Mesenchymal stem cell (in vitro differentiated cells and primary cell): ENCODE data around the gene ARHGAP32.

Source experiments
- DNase-seq: peaks from one replicate; pipeline ENCODE4 v3.0.0-alpha.2; 2013
- H2AFZ ChIP-seq: one replicate; pipeline ENCODE4 v1.6.1; 2013; ENCODE audit warnings: low read depth, mild to moderate bottlenecking, control low read depth, inconsistent platforms, low read length, moderate library complexity
- H2AK5ac ChIP-seq: 2 replicates; pipeline ENCODE4 v1.6.1; 2013; ENCODE audit warnings: low read length, moderate library complexity, mild to moderate bottlenecking, inconsistent platforms; ENCODE audit not compliant: severe bottlenecking
- H2BK120ac ChIP-seq: one replicate; pipeline ENCODE4 v1.6.1; 2013; ENCODE audit warnings: low read depth, mild to moderate bottlenecking, inconsistent platforms, low read length, moderate library complexity
- H2BK12ac ChIP-seq, 2 experiments: one replicate each; pipeline ENCODE4 v1.6.1; 2013; ENCODE audit warnings: inconsistent platforms in 2 of 2, low read length in 2 of 2, mild to moderate bottlenecking in 2 of 2, moderate library complexity in 2 of 2, control low read depth in 1 of 2
- H2BK15ac ChIP-seq: one replicate; pipeline ENCODE4 v1.6.1; 2013; ENCODE audit warnings: mild to moderate bottlenecking, low read depth, inconsistent platforms; ENCODE audit not compliant: poor library complexity, severe bottlenecking
- H2BK5ac ChIP-seq: 2 replicates; pipeline ENCODE4 v1.6.1; 2013; ENCODE audit warnings: low read depth, mild to moderate bottlenecking, low read length, control low read depth, inconsistent platforms; ENCODE audit not compliant: poor library complexity, severe bottlenecking
- H3K14ac ChIP-seq, 2 experiments: one replicate each; pipeline ENCODE4 v1.6.1; 2013; ENCODE audit warnings: inconsistent platforms in 2 of 2, low read length in 2 of 2, control low read depth in 1 of 2, mild to moderate bottlenecking in 1 of 2, moderate library complexity in 1 of 2
- H3K18ac ChIP-seq, 2 experiments: one replicate each; pipeline ENCODE4 v1.6.1; 2013; ENCODE audit warnings: inconsistent platforms in 2 of 2, low read length in 2 of 2, control low read depth in 1 of 2, low read depth in 1 of 2, mild to moderate bottlenecking in 1 of 2
- H3K23ac ChIP-seq, 2 experiments: one replicate each; pipeline ENCODE4 v1.6.1; 2013; ENCODE audit warnings: inconsistent platforms in 2 of 2, low read length in 2 of 2, mild to moderate bottlenecking in 2 of 2, moderate library complexity in 2 of 2, control low read depth in 1 of 2
- H3K27ac ChIP-seq: 2 replicates; pipeline ENCODE4 v1.5.1; 2013; ENCODE audit warnings: mild to moderate bottlenecking, moderate library complexity, low read length, control low read depth, inconsistent platforms; ENCODE audit not compliant: poor library complexity, severe bottlenecking
- H3K27me3 ChIP-seq, 2 experiments: 2 replicates each; pipeline versions ENCODE4 v1.6.1 to v1.7.0; 2013; ENCODE audit warnings: low read length in 2 of 2, mild to moderate bottlenecking in 2 of 2, moderate library complexity in 2 of 2, control low read depth in 1 of 2, inconsistent platforms in 1 of 2; ENCODE audit not compliant: control insufficient read depth in 1 of 2, insufficient read depth in 1 of 2
- H3K36me3 ChIP-seq, 2 experiments: 2 replicates each; pipeline versions ENCODE4 v1.6.1 to v1.7.0; 2013; ENCODE audit warnings: low read length in 2 of 2, control low read depth in 1 of 2, inconsistent platforms in 1 of 2, low read depth in 1 of 2, mild to moderate bottlenecking in 1 of 2; ENCODE audit not compliant: insufficient read depth in 2 of 2, control insufficient read depth in 1 of 2
- H3K4ac ChIP-seq, 2 experiments: one replicate each; pipeline ENCODE4 v1.6.1; 2013; ENCODE audit warnings: inconsistent platforms in 2 of 2, low read length in 2 of 2, mild to moderate bottlenecking in 2 of 2, moderate library complexity in 2 of 2, control low read depth in 1 of 2, low read depth in 1 of 2
- H3K4me1 ChIP-seq: 2 replicates; pipeline ENCODE4 v1.6.1; 2013; ENCODE audit warnings: low read depth, low read length, control low read depth; ENCODE audit not compliant: control insufficient read depth, insufficient read depth
- H3K4me2 ChIP-seq: 2 replicates; pipeline ENCODE4 v1.6.1; 2013; ENCODE audit warnings: low read length, mild to moderate bottlenecking, inconsistent platforms; ENCODE audit not compliant: poor library complexity, severe bottlenecking
- H3K4me3 ChIP-seq, 2 experiments: 2 replicates each; pipeline versions ENCODE4 v1.5.1 to v1.7.0; 2013; ENCODE audit warnings: low read length in 2 of 2, mild to moderate bottlenecking in 2 of 2, control low read depth in 1 of 2, low read depth in 1 of 2; ENCODE audit not compliant: insufficient read depth in 1 of 2
- H3K79me1 ChIP-seq: replicated peaks from 2 replicates; pipeline ENCODE4 v1.6.1; 2013; ENCODE audit warnings: mild to moderate bottlenecking, control low read depth, low read length, inconsistent platforms; ENCODE audit not compliant: poor library complexity, severe bottlenecking
- H3K9ac ChIP-seq: 2 replicates; pipeline ENCODE4 v1.7.0; 2013; ENCODE audit warnings: mild to moderate bottlenecking, low read length, moderate library complexity
- H3K9me3 ChIP-seq: 2 replicates; pipeline ENCODE4 v1.7.0; 2013; ENCODE audit warnings: mild to moderate bottlenecking, low read length; ENCODE audit not compliant: control insufficient read depth
- H4K8ac ChIP-seq: one replicate; pipeline ENCODE4 v1.6.1; 2013; ENCODE audit warnings: inconsistent platforms, mild to moderate bottlenecking, low read length, moderate library complexity
- H4K91ac ChIP-seq: one replicate; pipeline ENCODE4 v1.6.1; 2013; ENCODE audit warnings: mild to moderate bottlenecking, low read length, inconsistent platforms
- WGBS: methylation state at CpG from one replicate; pipeline ENCODE4 v1.1.7; 2013; ENCODE audit warnings: mixed read lengths; 5-methylcytosine and 5-hydroxymethylcytosine counted together

Gene ARHGAP32

DNA sequence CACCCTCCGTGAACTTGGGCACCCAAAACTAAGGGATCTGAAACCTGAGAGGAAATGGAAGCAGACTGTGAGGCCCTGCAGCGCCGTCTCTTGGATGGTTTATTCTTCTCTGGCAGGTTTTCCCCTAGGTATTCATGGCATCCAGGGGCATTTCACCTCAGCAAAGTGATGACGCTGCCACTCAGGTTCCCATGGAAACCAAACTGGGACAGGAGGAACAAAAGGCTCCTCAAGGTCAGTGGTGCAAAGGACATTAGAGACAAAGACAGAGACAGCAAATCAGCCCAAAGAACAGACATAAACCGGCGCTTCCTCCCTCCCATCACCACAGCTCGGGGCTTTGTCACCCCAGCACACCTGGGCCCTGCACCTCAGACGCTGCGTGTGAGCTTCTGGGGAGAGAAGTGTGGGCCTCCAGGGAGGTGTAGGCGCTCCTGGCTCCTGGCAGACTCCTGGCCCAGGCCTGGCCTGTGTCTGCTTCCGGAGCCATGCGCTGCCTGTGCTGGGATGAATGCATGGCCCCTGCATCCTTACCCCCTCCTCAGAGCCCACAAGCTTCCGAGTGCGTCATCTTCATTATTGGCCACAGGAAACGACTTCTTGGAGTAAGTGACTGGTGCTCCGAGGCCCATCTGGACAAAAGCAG is 255.4 kb downstream of the ARHGAP32 start:
- H3K79me1 ChIP-seq, result no peaks in the 10 kb centered on the region
- H3K9me3 ChIP-seq, result no peaks in the 10 kb centered on the region
- no peak overlapping the region for H3K4me3 ChIP-seq
- peaks cover 42 to 74% of the 10 kb centered on the region in 2 experiments for H3K27me3 ChIP-seq
- DNase-seq, result peak; percentile 24
- H2BK12ac ChIP-seq, result no peak overlapping the region
- no peak overlapping the region for H3K14ac ChIP-seq
- WGBS, result 63% methylated on average over 16 of the region's 16 CpGs
- no peak overlapping the region for H2BK5ac ChIP-seq
- no peak overlapping the region for H3K27ac ChIP-seq
- no peak overlapping the region for H2BK120ac ChIP-seq
- no peaks in the 10 kb centered on the region for H3K36me3 ChIP-seq
- no peak overlapping the region for H3K4me2 ChIP-seq
- H3K23ac ChIP-seq, result no peak overlapping the region
- no peak overlapping the region for H2BK15ac ChIP-seq
- H4K8ac ChIP-seq, result peak overlapping the region; percentile 2
- H4K91ac ChIP-seq, result no peak overlapping the region
- no peak overlapping the region for H2AFZ ChIP-seq
- H3K4ac ChIP-seq, result no peak overlapping the region
- H3K18ac ChIP-seq, result no peak overlapping the region
- H2AK5ac ChIP-seq, result no peak overlapping the region
- H3K9ac ChIP-seq, result no peak overlapping the region
- H3K4me1 ChIP-seq, result peaks cover 1% of the 10 kb centered on the region

DNA sequence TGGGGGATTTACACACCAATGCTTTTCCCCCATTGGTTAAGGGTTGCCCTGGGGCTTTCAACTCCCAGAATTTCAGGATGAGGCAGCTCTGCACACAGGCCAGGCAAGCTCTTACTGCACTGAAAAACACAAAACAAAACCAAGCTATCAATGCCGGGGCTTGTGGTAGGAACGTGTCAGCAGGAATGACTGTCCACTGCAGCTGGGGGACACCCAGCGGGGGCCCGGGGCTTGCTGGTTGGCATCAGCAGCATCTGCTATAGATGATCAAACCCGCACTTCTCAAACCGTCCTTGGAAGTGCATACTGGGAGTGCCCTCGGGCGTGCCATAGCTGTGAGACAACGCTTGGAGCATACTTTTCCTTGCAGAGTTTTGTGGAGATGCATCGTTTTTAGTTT is 257.2 kb downstream of the ARHGAP32 start:
- no peak overlapping the region for H4K8ac ChIP-seq
- no peak overlapping the region for H2BK15ac ChIP-seq
- no peak overlapping the region for H3K14ac ChIP-seq
- no peak overlapping the region for H4K91ac ChIP-seq
- H2AFZ ChIP-seq, result no peak overlapping the region
- H3K9me3 ChIP-seq, result no peaks in the 10 kb centered on the region
- no peak overlapping the region for H2BK12ac ChIP-seq
- H3K4me3 ChIP-seq, result no peak overlapping the region
- no peaks in the 10 kb centered on the region for H3K79me1 ChIP-seq
- peaks cover 28 to 60% of the 10 kb centered on the region in 2 experiments for H3K27me3 ChIP-seq
- no peak overlapping the region for H2AK5ac ChIP-seq
- H2BK5ac ChIP-seq, result no peak overlapping the region
- no peak overlapping the region for H3K9ac ChIP-seq
- no peak overlapping the region for H3K18ac ChIP-seq
- WGBS, result 93% methylated on average over 10 of the region's 10 CpGs
- no peak overlapping the region for H3K4me2 ChIP-seq
- H3K36me3 ChIP-seq, result no peaks in the 10 kb centered on the region
- DNase-seq, result no peak
- no peak overlapping the region for H3K23ac ChIP-seq
- no peak overlapping the region for H2BK120ac ChIP-seq
- H3K4ac ChIP-seq, result no peak overlapping the region
- no peak overlapping the region for H3K27ac ChIP-seq
- H3K4me1 ChIP-seq, result peaks cover 1% of the 10 kb centered on the region

DNA sequence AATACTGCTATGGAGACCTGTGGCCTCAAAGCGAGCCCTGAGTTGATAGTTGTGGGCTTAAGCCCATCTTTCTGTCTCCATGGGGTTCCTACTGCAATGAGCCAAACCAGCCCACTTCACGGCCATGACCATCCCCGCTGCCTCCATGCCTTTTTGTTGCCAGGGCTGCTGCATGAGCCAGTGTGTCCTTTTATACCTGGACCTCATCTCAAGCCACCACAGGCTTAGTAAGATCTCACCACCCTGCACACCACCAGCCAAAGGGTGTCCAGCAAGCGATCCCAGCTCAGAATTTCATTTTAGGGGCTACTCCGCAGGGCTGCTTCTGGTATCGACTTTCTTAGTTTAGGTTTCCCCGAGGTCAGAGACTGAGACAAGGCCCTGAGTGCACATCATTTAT is 257.8 kb downstream of the ARHGAP32 start:
- Histone ChIP-seq H3K4me3 (no peak overlapping the region), H2BK120ac (no peak overlapping the region), H3K18ac (no peak overlapping the region), H4K8ac (no peak overlapping the region), H3K14ac (no peak overlapping the region), H2AFZ (no peak overlapping the region), H3K23ac (no peak overlapping the region), H3K4me2 (no peak overlapping the region), H3K27ac (no peak overlapping the region), H2BK12ac (no peak overlapping the region), H3K79me1 (no peaks in the 10 kb centered on the region), H2BK5ac (no peak overlapping the region), H3K9me3 (no peaks in the 10 kb centered on the region), H3K4me1 (peaks cover 1% of the 10 kb centered on the region), H3K36me3 (no peaks in the 10 kb centered on the region), H3K4ac (no peak overlapping the region), H2AK5ac (no peak overlapping the region), H3K9ac (no peak overlapping the region), H2BK15ac (no peak overlapping the region), H4K91ac (no peak overlapping the region), H3K27me3 (peaks cover 30 to 54% of the 10 kb centered on the region in 2 experiments)
- DNase-seq, result no peak
- WGBS, result 83% methylated on average over 7 of the region's 7 CpGs

DNA sequence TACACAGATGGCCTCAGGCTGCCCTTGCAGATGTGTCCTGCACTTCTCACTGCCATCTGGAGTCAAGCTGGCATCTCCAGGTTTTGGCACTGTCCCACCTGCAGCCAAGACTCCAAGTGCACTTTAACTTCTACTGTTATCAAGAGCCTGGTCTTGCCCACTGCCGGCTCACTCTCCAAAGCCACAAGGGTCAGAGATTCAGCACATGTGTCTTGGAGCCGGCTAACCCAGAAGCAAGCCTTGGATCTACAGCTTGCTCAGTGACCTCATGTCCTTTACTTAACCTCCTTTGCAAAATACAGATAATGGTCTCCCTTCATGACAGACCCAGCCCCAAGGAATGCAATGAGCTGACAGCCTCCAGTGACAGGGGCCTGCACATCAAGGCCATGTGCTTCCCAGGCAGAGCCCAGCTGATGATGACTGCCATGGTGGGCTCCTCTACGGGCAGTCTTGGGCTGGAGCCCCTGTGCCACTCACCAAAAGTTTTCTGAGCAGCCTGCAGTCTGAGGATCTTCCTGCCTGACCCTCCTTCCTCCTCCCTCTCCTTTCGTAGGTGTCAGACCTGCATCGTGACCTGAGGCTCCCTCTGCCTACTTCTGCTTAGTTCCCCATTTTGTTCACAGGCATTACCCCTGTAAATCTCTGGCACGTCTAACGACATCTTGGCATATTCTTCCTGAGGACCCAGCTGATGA is 258.5 kb downstream of the ARHGAP32 start:
- Histone ChIP-seq H3K4me3 (no peak overlapping the region), H3K4me2 (no peak overlapping the region), H3K9ac (no peak overlapping the region), H3K18ac (no peak overlapping the region), H3K4me1 (peaks cover 1% of the 10 kb centered on the region), H3K9me3 (no peaks in the 10 kb centered on the region), H3K4ac (no peak overlapping the region), H2BK12ac (no peak overlapping the region), H2AFZ (no peak overlapping the region), H2BK15ac (no peak overlapping the region), H2BK5ac (no peak overlapping the region), H4K91ac (no peak overlapping the region), H3K36me3 (no peaks in the 10 kb centered on the region), H3K23ac (no peak overlapping the region), H4K8ac (no peak overlapping the region), H3K27ac (no peak overlapping the region), H2AK5ac (no peak overlapping the region), H3K79me1 (no peaks in the 10 kb centered on the region), H3K27me3 (peaks cover 29 to 47% of the 10 kb centered on the region in 2 experiments), H2BK120ac (no peak overlapping the region), H3K14ac (no peak overlapping the region)
- no peak for DNase-seq
- 55% methylated on average over 7 of the region's 7 CpGs for WGBS
